H9 (cell line): ENCODE results near the gene IDH2. TPM values are rescaled to one million over a fixed set of nuclear protein-coding genes. Genes with fewer than 3 reads are reported as not detected.
A peak's percentile ranks its signal among the peaks of the same experiment; 100 is the strongest.

ENCODE experiments used
- DNase-seq: peaks from one replicate; pipeline ENCODE4 v3.0.0-alpha.2; 2017
- H2AFZ ChIP-seq: one replicate; pipeline ENCODE4 v1.6.1; 2013; ENCODE audit warnings: mild to moderate bottlenecking, low read length, control low read depth, moderate library complexity
- H2AK5ac ChIP-seq: 2 replicates; pipeline ENCODE4 v1.6.1; 2013; ENCODE audit warnings: low read length, control low read depth, mixed read lengths; ENCODE audit not compliant: insufficient read length
- H2BK120ac ChIP-seq: one replicate; pipeline ENCODE4 v1.6.1; 2013; ENCODE audit warnings: low read depth, mild to moderate bottlenecking, low read length, control low read depth, inconsistent platforms; ENCODE audit not compliant: poor library complexity, severe bottlenecking
- H2BK12ac ChIP-seq: 2 replicates; pipeline ENCODE4 v1.6.1; 2013; ENCODE audit warnings: low read length, control low read depth, mixed read lengths, low read depth; ENCODE audit not compliant: insufficient read length
- H2BK15ac ChIP-seq: 2 replicates; pipeline ENCODE4 v1.6.1; 2013; ENCODE audit warnings: low read depth, low read length, control low read depth
- H2BK20ac ChIP-seq: one replicate; pipeline ENCODE4 v1.6.1; 2013; ENCODE audit warnings: low read depth, mild to moderate bottlenecking, low read length, control low read depth, inconsistent platforms; ENCODE audit not compliant: poor library complexity, severe bottlenecking
- H2BK5ac ChIP-seq: 2 replicates; pipeline ENCODE4 v1.6.1; 2013; ENCODE audit warnings: low read length, control low read depth, mixed read lengths; ENCODE audit not compliant: insufficient read length
- H3K14ac ChIP-seq: 2 replicates; pipeline ENCODE4 v1.6.1; 2013; ENCODE audit warnings: low read length, control low read depth; ENCODE audit not compliant: insufficient read depth
- H3K18ac ChIP-seq: 2 replicates; pipeline ENCODE4 v1.6.1; 2013; ENCODE audit warnings: low read depth, mild to moderate bottlenecking, mixed read lengths, low read length, control low read depth; ENCODE audit not compliant: insufficient read length
- H3K23ac ChIP-seq: 2 replicates; pipeline ENCODE4 v1.6.1; 2013; ENCODE audit warnings: low read length, control low read depth, mixed read lengths, low read depth; ENCODE audit not compliant: insufficient read length
- H3K23me2 ChIP-seq: 2 replicates; pipeline ENCODE4 v1.6.1; 2013; ENCODE audit warnings: low read depth, mild to moderate bottlenecking, mixed read lengths, low read length, control low read depth; ENCODE audit not compliant: insufficient read length, poor library complexity, severe bottlenecking
- H3K27ac ChIP-seq: 2 replicates; pipeline ENCODE4 v1.5.1; 2013; ENCODE audit warnings: low read length, control low read depth, mixed read lengths, low read depth; ENCODE audit not compliant: insufficient read length
- H3K27me3 ChIP-seq: 2 replicates; pipeline ENCODE4 v1.6.1; 2013; ENCODE audit warnings: low read length, control low read depth, inconsistent platforms; ENCODE audit not compliant: insufficient read depth
- H3K4ac ChIP-seq: 2 replicates; pipeline ENCODE4 v1.6.1; 2013; ENCODE audit warnings: low read depth, mild to moderate bottlenecking, control low read depth, inconsistent platforms, low read length, moderate library complexity
- H3K4me1 ChIP-seq: 2 replicates; pipeline ENCODE4 v1.6.1; 2013; ENCODE audit warnings: low read length, control low read depth, inconsistent platforms; ENCODE audit not compliant: insufficient read depth
- H3K4me2 ChIP-seq: 2 replicates; pipeline ENCODE4 v1.6.1; 2013; ENCODE audit warnings: low read length, control low read depth, mixed read lengths; ENCODE audit not compliant: insufficient read length, insufficient read depth
- H3K56ac ChIP-seq: 2 replicates; pipeline ENCODE4 v1.6.1; 2013; ENCODE audit warnings: low read depth, mild to moderate bottlenecking, mixed read lengths, low read length, control low read depth; ENCODE audit not compliant: insufficient read length
- H3K79me1 ChIP-seq: 2 replicates; pipeline ENCODE4 v1.6.1; 2013; ENCODE audit warnings: low read depth, mild to moderate bottlenecking, moderate library complexity, low read length, control low read depth, inconsistent platforms; ENCODE audit not compliant: insufficient read depth, poor library complexity, severe bottlenecking
- H3K79me2 ChIP-seq: 2 replicates; pipeline ENCODE4 v1.6.1; 2013; ENCODE audit warnings: low read length, control low read depth, inconsistent platforms; ENCODE audit not compliant: insufficient read depth
- H3K9ac ChIP-seq: 2 replicates; pipeline ENCODE4 v1.6.1; 2013; ENCODE audit warnings: low read length, control low read depth, mixed read lengths; ENCODE audit not compliant: insufficient read length; ENCODE audit errors: extremely low read depth
- H3K9me3 ChIP-seq: one replicate; pipeline ENCODE4 v1.6.1; 2013; ENCODE audit warnings: low read depth, low read length, inconsistent platforms; ENCODE audit not compliant: control insufficient read depth
- H3T11ph ChIP-seq: one replicate; pipeline ENCODE4 v1.6.1; 2013; ENCODE audit warnings: mild to moderate bottlenecking, low read length, control low read depth, inconsistent platforms
- H4K20me1 ChIP-seq: one replicate; pipeline ENCODE4 v1.6.1; 2013; ENCODE audit not compliant: control insufficient read depth, insufficient read length, insufficient read depth
- H4K5ac ChIP-seq: 2 replicates; pipeline ENCODE4 v1.6.1; 2013; ENCODE audit warnings: low read depth, mild to moderate bottlenecking, mixed read lengths, low read length, control low read depth; ENCODE audit not compliant: insufficient read length
- H4K8ac ChIP-seq: replicated peaks from 2 replicates; pipeline ENCODE4 v1.6.1; 2013; ENCODE audit warnings: low read length, control low read depth, mixed read lengths, low read depth; ENCODE audit not compliant: insufficient read length
- H4K91ac ChIP-seq: 2 replicates; pipeline ENCODE4 v1.6.1; 2013; ENCODE audit warnings: low read depth, mild to moderate bottlenecking, moderate library complexity, mixed read lengths, low read length, control low read depth; ENCODE audit not compliant: insufficient read length
- H3K27ac Mint-ChIP-seq, 3 experiments: 2 replicates in 2 of 3; 3 replicates in 1 of 3; pipeline ENCODE4 v1.8.0; 2020 to 2021; ENCODE audit warnings: mixed read lengths in 3 of 3, mild to moderate bottlenecking in 1 of 3, moderate library complexity in 1 of 3
- H3K27me3 Mint-ChIP-seq: 2 replicates; pipeline ENCODE4 v1.8.0; 2021; ENCODE audit warnings: low read depth, mild to moderate bottlenecking, moderate library complexity, mixed read lengths
- H3K36me3 Mint-ChIP-seq, 3 experiments: 2 replicates in 2 of 3; 3 replicates in 1 of 3; pipeline ENCODE4 v1.8.0; 2020 to 2021; ENCODE audit warnings: low read depth in 3 of 3, mixed read lengths in 3 of 3; ENCODE audit not compliant: insufficient read depth in 1 of 3
- H3K4me1 Mint-ChIP-seq, 2 experiments: 2 replicates each; pipeline ENCODE4 v1.8.0; 2020; ENCODE audit warnings: mixed read lengths in 2 of 2
- H3K4me3 Mint-ChIP-seq, 2 experiments: 2 replicates in 1 of 2; 3 replicates in 1 of 2; pipeline ENCODE4 v1.8.0; 2020 to 2021; ENCODE audit warnings: mild to moderate bottlenecking in 2 of 2, mixed read lengths in 2 of 2, moderate library complexity in 1 of 2
- H3K9me3 Mint-ChIP-seq, 2 experiments: 2 replicates in 1 of 2; 3 replicates in 1 of 2; pipeline ENCODE4 v1.8.0; 2020; ENCODE audit warnings: mild to moderate bottlenecking in 2 of 2, mixed read lengths in 2 of 2, moderate library complexity in 1 of 2
- CTCF ChIP-seq: fragments of 200-600 bp; sonication (generic); conservative IDR thresholded peaks from 3 replicates; pipeline ENCODE4 v1.8.0; 2021; ENCODE audit warnings: antibody characterized with exemption, mild to moderate bottlenecking
- WGBS: extraction: QIAGEN DNeasy Blood & Tissue Kit; methylation state at CpG from one replicate; pipeline ENCODE4 v1.1.7; 2013; ENCODE audit warnings: missing lambda C conversion rate, low lambda C conversion rate, mixed read lengths; ENCODE audit not compliant: insufficient read length; ENCODE audit errors: extremely low coverage; 5-methylcytosine and 5-hydroxymethylcytosine counted together
- total RNA-seq: library from RNA; stranded (reverse); gene quantifications from 2 replicates; pipeline ENCODE4 v1.2.1, GENCODE V29; 2021

The IDH2 gene
- total RNA-seq, 1 experiment from 2014 or later, result 57.7 TPM

- no CpG with 5 or more reads among the region's 6 CpGs for WGBS
- H2BK20ac ChIP-seq, result no peak overlapping the region
- no peak overlapping the region for H4K5ac ChIP-seq
- no peak overlapping the region for H3K4ac ChIP-seq
- H3K18ac ChIP-seq, result no peak overlapping the region
- no peak overlapping the region for H2AK5ac ChIP-seq
- no peaks in the 10 kb centered on the region for H3K23me2 ChIP-seq
- Mint-ChIP-seq H3K27me3 (no peaks in the 10 kb centered on the region; the same call in 1 of the 2 replicates), H3K4me3 (no peak overlapping the region), H3K36me3 (no peaks in the 10 kb centered on the region), H3K9me3 (no peaks in the 10 kb centered on the region), H3K27ac (peak overlapping the region in 2 of 3 experiments; percentile 2 to 31; a peak in 2 of 7 replicates), H3K4me1 (peaks cover 50 to 61% of the 10 kb centered on the region in 2 experiments)
- no peak overlapping the region for H3T11ph ChIP-seq
- H3K4me1 ChIP-seq, result peaks cover 7% of the 10 kb centered on the region; the same call in 1 of the 2 replicates
- H4K20me1 ChIP-seq, result no peaks in the 10 kb centered on the region
- no peaks in the 10 kb centered on the region for H3K27me3 ChIP-seq
- H2BK12ac ChIP-seq, result no peak overlapping the region
- H3K23ac ChIP-seq, result no peak overlapping the region
- no peak overlapping the region for H2BK5ac ChIP-seq
- no peak overlapping the region for H2BK15ac ChIP-seq
- no peaks in the 10 kb centered on the region for H3K79me2 ChIP-seq
- no peak overlapping the region for H4K8ac ChIP-seq
- H3K4me2 ChIP-seq, result no peak overlapping the region
- H2AFZ ChIP-seq, result no peak overlapping the region
- DNase-seq, result no peak
- H2BK120ac ChIP-seq, result no peak overlapping the region
- no peaks in the 10 kb centered on the region for H3K9me3 ChIP-seq
- no peak overlapping the region for H3K14ac ChIP-seq
- H4K91ac ChIP-seq, result no peak overlapping the region
- H3K56ac ChIP-seq, result no peak overlapping the region
- no peak for TF ChIP-seq CTCF
- H3K79me1 ChIP-seq, result no peaks in the 10 kb centered on the region
- H3K27ac ChIP-seq, result no peak overlapping the region
- H3K9ac ChIP-seq, result no peak overlapping the region
These were observed 61.6 kb downstream of the IDH2 start for GRCh38 chr15:90040618-90041017.
